ENCODE results near the gene GNMT. TPM values are rescaled to one million over a fixed set of nuclear protein-coding genes. Genes with fewer than 3 reads are reported as not detected.

GNMT gene
- total and polyA plus RNA-seq, 9 of the 15 experiments (the other 6 are each of a cell fraction or from before 2014, with no cell fraction given): 0.11 to 0.29 (median 0.15) TPM; not detected in 6

DNA sequence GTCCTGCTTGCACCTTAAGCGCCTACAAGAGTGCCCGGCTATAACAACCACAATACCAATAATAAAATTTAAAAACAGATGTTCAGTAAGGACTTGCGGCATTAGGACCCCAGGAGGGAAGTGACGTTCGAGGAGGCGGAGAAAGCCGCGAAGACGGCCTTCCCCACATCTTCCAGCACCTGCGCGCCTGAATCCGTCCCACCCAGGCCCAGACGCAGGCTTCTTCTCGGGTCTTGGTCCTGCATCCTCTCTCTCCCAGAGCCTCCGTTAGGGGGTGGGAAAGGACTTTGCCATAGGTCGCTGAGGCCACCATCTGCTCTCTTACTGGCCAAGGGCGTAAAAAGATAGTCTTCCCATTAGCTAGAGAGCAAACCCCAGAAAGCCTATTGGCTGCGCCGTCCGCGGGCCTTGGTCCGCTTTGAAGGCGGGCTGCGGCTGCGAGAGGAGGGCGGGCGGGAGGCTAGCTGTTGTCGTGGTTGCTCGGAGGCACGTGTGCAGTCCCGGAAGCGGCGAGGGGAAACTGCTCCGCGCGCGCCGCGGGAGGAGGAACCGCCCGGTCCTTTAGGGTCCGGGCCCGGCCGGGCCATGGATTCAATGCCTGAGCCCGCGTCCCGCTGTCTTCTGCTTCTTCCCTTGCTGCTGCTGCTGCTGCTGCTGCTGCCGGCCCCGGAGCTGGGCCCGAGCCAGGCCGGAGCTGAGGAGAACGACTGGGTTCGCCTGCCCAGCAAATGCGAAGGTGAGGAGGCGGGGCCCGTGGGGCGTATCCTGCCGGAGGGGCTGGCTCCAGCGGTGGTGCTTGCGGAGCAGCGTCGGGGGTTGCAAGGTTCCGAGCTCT lies 31.4 kb upstream of the GNMT start, which contains the start of gene CNPY3 (continued):
- 0 out of 2 replicates have a peak, but pooled peaks have one; percentile 57 for TF ChIP-seq ZNF431 (CRISPR knock-in tag; IDR thresholded peaks at IDR 0.05)
- no peak for TF ChIP-seq CBX2 (IDR thresholded peaks at IDR 0.05; ENCODE audit: insufficient read depth, low read length, poor library complexity, severe bottlenecking)
- TF ChIP-seq, protein P1, sequence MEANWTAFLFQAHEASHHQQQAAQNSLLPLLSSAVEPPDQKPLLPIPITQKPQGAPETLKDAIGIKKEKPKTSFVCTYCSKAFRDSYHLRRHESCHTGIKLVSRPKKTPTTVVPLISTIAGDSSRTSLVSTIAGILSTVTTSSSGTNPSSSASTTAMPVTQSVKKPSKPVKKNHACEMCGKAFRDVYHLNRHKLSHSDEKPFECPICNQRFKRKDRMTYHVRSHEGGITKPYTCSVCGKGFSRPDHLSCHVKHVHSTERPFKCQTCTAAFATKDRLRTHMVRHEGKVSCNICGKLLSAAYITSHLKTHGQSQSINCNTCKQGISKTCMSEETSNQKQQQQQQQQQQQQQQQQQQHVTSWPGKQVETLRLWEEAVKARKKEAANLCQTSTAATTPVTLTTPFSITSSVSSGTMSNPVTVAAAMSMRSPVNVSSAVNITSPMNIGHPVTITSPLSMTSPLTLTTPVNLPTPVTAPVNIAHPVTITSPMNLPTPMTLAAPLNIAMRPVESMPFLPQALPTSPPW (CRISPR knock-in tag; IDR thresholded peaks at IDR 0.05): peak; percentile 87
- no peak for TF ChIP-seq MED1 (CRISPR knock-in tag; IDR thresholded peaks at IDR 0.05; ENCODE audit: borderline replicate concordance)
- TF ChIP-seq, protein P2, sequence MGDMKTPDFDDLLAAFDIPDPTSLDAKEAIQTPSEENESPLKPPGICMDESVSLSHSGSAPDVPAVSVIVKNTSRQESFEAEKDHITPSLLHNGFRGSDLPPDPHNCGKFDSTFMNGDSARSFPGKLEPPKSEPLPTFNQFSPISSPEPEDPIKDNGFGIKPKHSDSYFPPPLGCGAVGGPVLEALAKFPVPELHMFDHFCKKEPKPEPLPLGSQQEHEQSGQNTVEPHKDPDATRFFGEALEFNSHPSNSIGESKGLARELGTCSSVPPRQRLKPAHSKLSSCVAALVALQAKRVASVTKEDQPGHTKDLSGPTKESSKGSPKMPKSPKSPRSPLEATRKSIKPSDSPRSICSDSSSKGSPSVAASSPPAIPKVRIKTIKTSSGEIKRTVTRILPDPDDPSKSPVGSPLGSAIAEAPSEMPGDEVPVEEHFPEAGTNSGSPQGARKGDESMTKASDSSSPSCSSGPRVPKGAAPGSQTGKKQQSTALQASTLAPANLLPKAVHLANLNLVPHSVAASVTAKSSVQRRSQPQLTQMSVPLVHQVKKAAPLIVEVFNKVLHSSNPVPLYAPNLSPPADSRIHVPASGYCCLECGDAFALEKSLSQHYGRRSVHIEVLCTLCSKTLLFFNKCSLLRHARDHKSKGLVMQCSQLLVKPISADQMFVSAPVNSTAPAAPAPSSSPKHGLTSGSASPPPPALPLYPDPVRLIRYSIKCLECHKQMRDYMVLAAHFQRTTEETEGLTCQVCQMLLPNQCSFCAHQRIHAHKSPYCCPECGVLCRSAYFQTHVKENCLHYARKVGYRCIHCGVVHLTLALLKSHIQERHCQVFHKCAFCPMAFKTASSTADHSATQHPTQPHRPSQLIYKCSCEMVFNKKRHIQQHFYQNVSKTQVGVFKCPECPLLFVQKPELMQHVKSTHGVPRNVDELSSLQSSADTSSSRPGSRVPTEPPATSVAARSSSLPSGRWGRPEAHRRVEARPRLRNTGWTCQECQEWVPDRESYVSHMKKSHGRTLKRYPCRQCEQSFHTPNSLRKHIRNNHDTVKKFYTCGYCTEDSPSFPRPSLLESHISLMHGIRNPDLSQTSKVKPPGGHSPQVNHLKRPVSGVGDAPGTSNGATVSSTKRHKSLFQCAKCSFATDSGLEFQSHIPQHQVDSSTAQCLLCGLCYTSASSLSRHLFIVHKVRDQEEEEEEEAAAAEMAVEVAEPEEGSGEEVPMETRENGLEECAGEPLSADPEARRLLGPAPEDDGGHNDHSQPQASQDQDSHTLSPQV (IDR thresholded peaks at IDR 0.05): peak; percentile 75
- TF ChIP-seq, protein P3, sequence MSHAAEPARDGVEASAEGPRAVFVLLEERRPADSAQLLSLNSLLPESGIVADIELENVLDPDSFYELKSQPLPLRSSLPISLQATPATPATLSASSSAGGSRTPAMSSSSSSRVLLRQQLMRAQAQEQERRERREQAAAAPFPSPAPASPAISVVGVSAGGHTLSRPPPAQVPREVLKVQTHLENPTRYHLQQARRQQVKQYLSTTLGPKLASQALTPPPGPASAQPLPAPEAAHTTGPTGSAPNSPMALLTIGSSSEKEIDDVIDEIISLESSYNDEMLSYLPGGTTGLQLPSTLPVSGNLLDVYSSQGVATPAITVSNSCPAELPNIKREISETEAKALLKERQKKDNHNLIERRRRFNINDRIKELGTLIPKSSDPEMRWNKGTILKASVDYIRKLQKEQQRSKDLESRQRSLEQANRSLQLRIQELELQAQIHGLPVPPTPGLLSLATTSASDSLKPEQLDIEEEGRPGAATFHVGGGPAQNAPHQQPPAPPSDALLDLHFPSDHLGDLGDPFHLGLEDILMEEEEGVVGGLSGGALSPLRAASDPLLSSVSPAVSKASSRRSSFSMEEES (CRISPR knock-in tag; IDR thresholded peaks at IDR 0.05): no peak
- 0 out of 2 replicates have a peak, but pooled peaks have one; percentile 24 for TF ChIP-seq PML (IDR thresholded peaks at IDR 0.05; ENCODE audit: low read length)
- TF ChIP-seq RFX1 (IDR thresholded peaks at IDR 0.05): peak; percentile 74
- TF ChIP-seq RBFOX2 (IDR thresholded peaks at IDR 0.05; ENCODE audit: low read depth, low read length): peak; percentile 96
- TF ChIP-seq EP300 (IDR thresholded peaks at IDR 0.05; ENCODE audit: low read length): peak; percentile 31; the same call in 1 of the 2 replicates
- TF ChIP-seq PRPF4 (IDR thresholded peaks at IDR 0.05; ENCODE audit: insufficient read depth, low read depth, low read length, poor library complexity, severe bottlenecking): no peak
- TF ChIP-seq HDAC1 (IDR thresholded peaks at IDR 0.05): peak in 1 of 2 experiments; percentile 99; a peak in 2 of 4 replicates
- TF ChIP-seq PHF21A (IDR thresholded peaks at IDR 0.05; ENCODE audit: borderline replicate concordance, low read depth): peak; percentile 58; the same call in 1 of the 2 replicates
- no peak; the same call in 1 of the 2 replicates for TF ChIP-seq ZNF324 (CRISPR knock-in tag; IDR thresholded peaks at IDR 0.05)
- 0 out of 2 replicates have a peak, but pooled peaks have one; percentile 2 for TF ChIP-seq TAL1 (IDR thresholded peaks at IDR 0.05)
- peak; percentile 95 for TF ChIP-seq HNRNPLL (IDR thresholded peaks at IDR 0.05; ENCODE audit: low read depth, low read length, poor library complexity, severe bottlenecking)
- no peak for TF ChIP-seq FOSL1 (tag; conservative IDR thresholded peaks at IDR 0.05)
- TF ChIP-seq ZC3H4 (CRISPR knock-in tag; IDR thresholded peaks at IDR 0.05; ENCODE audit: borderline replicate concordance): no peak
- TF ChIP-seq BDP1 (IDR thresholded peaks at IDR 0.05; ENCODE audit: insufficient read depth, insufficient read length): no peak
- 0 out of 4 replicates have a peak, but pooled peaks of 1 of the 2 experiments have one; percentile 55 for TF ChIP-seq KDM1A (IDR thresholded peaks at IDR 0.05)
- TF ChIP-seq MBD2 (IDR thresholded peaks at IDR 0.05; ENCODE audit: borderline replicate concordance, low read depth): peak; percentile 99

All from K562 (cell line).